T-helper 9 cell (primary cell): ENCODE results near the gene PEX14.

Experiments
- DNase-seq: peaks from one replicate; pipeline ENCODE4 v3.0.0-alpha.2; 2020

Gene PEX14

DNA sequence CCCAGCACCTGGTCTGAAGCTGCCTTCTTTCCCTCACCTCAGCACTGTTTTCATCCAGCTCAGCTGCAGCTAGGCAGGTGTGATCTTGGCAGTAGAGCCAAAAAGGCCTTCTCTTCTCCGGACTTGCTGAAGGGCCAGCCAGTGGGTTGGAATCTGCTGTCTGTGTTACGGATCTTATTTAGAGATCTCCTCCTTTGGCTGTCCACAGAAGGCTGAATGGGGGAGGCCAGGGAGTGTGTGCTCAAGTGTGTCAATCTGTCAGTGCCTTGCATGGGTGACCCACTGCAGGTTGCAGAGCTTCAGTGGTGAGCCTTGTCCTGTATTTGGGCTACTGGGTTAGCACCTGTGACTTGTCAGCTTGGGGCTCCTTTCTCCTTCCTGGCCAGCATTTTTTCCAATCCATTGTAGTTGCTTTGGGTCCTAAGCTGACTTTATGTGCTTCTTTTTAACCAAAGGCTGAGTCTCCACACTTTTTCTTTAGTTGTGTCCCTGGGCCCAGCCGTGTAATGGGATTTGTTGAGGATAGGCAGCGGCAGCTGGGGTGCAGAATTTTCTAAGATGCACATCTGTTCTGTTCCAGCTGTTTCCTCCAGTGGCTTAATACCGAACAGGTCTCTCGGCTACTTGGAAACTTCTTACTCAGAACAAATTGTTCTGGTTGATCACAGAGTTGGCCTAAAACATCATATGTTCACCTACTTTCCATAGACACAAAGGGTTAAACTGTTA, 126.8 kb downstream of the PEX14 start:
- no peak for DNase-seq

- no peak for DNase-seq
These were observed 128.2 kb downstream of the PEX14 start for GRCh38 chr1:10602936-10603335.

DNA sequence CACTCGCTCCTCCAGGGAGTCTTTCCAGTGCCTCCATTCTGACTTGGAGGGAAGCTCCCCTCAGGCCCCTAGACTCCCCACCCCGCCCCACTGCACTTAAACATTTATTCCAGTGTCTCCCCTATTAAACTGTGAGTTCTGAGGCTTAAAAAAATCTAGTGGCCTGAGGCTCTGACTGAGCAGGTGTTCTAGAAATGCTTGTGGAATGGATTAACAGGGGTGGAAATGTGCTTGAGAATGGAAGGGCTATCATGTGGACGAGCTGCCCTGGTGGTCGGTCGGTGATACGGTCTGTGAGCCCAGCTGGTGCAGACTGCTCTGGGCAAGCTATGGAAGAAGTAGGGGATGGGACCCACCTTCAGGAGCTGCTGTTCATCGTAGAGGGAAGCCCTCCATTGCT, 130.2 kb downstream of the PEX14 start:
- no peak for DNase-seq

DNA sequence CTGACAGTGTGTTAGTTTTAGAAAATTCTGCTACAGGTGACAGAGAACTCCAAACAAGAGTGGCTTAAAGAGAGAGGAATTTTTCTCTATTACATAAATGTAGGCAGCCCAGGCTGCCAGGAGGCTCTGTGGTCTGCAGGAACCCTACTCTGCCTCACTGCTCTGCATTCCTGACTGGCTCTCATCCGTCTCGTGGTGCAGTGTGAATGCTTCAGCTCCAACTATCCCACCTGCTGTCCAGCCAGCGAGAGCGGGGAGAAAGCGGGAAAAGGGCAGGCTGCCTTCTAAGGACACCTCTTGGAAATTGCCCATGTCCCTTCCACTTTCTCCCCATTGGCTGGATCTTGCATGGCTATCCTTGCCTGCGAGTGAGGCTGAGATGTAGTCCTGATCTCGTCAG, 131.3 kb downstream of the PEX14 start:
- DNase-seq = no peak

- no peak for DNase-seq
These were observed 132.5 kb downstream of the PEX14 start for GRCh38 chr1:10607228-10607627.

DNA sequence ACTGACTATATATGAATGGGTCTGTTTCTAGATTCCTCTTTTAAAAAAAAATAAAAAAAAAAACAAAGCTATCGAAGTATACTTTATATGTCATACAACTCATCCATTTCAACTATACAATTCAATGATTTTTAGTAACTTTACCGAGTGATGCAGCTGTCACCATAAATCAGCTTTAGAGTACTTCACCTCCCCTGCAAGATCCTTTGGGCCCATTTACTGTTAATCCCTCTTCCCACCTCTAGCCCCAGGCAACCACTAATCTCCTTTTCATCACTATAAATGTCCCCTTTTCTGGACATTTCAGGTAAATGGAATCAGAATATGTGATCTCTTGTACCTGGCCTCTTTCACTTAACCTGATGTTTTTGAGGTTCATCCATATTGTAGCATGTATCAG, 133.9 kb downstream of the PEX14 start:
- DNase-seq = no peak

- no peak for DNase-seq
These were observed 136.3 kb downstream of the PEX14 start for GRCh38 chr1:10610901-10611600.

GRCh38 chr1:10612436-10613160, 137.8 kb downstream of the PEX14 start:
- DNase-seq = no peak

GRCh38 chr1:10613340-10613739, 138.6 kb downstream of the PEX14 start:
- no peak for DNase-seq

DNA sequence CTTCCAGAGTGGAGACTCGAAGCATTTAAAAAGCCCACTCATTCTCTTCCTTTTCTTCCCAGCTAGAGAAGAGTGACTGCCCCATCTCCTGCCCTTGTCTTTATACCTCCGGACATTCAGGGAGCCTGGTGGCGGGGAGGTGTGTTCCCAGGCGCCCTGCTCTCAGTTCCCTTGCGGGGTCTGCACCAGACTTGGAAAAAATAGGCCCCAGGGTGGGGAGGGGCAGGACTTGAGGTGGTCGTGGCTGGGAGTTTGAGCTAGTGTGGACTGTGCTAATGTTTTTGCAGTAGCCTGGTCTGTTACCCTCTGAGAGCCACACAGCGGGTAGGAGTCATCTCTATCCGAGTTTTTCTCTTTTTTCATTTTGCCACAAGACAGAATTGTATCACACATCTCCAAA, 139.1 kb downstream of the PEX14 start:
- DNase-seq = no peak

- DNase-seq = no peak
These were observed 139.9 kb downstream of the PEX14 start for GRCh38 chr1:10614377-10615225.

GRCh38 chr1:10615332-10615731, 140.6 kb downstream of the PEX14 start:
- DNase-seq = no peak

DNA sequence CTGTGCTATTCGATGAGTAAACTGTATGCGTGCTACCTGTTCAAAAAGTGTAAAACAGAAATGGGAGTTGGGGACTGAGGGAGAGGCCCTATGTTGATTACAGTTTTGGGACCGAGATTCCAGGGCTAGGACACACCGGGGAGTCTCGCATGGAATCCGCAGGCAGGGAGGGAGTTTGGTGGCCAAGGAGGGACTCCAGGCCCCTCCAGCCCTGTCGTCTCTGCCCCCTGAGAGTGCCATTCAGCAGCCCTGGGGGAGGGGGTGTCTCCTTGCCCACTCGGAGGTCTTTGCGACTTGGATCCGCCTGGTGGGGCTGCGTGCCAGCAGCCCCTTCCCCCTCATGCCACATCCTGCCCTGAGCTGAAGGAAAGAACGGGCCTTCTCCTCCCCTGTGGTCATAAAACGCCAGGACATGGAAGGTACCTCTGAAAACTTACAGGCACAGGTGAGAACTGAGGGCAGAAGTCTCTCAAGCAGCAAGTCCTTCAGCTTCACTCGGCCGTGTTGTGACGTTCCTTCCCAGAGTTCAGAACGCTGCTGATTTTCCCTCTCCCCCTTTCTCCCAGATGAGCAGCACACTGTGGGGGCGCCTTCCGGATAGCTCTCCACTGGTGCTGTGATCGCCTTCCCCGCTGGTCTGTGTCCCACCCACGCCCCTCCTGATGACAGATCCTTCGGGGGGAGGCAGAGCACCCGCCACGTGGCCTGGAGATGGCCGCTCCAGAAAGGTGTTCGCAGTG, 141.4 kb downstream of the PEX14 start:
- DNase-seq = no peak

DNA sequence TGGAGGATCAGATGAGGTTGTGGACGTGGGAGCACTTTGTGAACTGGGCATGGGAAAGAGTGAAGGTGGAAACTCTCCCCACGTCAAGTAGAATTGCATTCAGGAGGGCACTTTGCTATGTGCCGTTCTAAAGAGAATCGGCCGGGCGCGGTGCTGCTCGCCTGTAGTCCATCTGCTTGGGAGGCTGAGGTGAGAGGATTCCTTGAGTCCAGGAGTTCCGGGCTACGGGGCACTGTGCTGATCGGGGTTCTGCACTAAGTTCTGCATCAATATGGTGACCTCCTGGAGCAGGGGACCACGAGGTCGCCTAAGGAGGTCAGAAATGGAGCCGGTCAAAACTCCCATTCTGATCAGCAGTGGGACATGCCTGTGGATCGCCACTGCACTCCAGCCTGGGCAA, 141.9 kb downstream of the PEX14 start:
- no peak for DNase-seq

DNA sequence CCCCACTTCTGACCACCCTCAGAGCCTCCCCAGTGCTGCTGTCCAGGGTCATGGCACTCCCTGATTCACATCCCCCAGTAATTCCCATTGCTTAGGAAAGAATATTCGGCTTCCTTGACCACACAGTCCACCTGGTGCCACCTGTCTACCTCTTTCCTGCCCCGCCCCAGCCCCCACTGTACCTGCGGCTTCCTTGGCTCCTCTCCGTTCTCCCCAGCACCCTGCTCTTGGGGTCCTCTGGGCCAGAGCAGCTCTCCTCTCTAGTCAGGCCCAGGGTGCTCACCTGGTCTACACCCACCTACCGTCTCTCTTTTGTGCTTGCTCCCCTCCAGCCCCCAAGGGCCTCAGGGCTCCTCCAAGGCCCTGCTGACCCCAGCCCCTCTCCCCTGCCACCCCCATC, 142.6 kb downstream of the PEX14 start:
- DNase-seq = no peak

GRCh38 chr1:10617931-10618885, 143.5 kb downstream of the PEX14 start:
- no peak for DNase-seq

- DNase-seq = no peak
These were observed 146.0 kb downstream of the PEX14 start for GRCh38 chr1:10620776-10621175.

DNA sequence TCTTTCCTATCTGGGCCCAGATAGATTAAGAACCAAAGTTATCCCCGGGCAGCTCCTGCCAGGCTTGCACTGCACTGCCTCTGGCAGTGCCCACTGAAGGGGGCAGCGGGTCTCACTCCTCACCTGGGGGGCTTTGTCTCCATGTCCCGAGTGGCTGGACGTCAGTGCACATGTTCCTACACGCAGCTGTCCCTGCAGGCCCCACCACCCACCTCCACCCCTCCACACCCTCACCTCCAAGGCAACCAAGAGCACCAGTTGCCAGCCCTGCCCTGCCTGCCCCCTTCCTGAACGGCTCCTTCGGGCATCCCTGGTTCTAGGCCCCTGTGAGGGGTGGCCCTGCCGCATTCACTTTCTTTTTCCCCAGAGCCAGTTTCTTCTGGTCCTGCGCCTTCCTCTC, 147.2 kb downstream of the PEX14 start:
- no peak for DNase-seq

DNA sequence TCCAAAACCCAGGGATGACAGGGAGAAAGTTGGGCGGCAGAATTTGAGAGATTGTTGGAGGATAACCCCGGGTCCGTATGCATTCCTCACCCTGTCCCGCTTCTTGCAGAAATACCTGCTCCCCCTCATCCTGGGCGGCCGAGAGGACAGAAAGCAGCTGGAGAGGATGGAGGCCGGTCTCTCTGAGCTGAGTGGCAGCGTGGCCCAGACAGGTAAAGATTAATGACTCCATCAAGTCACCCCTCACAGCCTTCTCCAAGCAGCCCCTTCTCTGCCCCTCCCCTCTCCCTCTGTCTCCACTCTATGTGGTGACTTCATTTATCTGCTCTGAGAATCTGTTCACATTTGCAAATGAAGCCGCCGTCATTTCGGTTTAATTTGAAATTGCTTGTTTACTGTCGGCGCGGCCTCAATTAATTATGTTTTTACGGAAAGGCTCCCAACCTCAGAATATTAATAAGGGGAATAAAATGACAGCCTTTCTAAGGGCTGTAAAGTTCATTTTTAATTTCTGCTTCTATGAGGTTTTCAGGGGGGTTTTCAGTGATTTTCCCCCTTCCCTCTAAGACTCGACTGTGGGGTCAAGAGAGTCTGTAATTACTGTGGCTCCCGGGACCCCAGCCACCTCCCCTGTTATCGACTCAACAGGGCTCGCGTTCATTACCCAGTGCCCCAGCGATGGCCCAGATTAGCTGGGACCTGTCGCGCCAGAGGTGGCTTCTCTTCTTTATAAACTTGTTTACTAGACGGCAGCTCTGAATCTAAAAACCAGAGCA, 148.3 kb downstream of the PEX14 start:
- no peak for DNase-seq

DNA sequence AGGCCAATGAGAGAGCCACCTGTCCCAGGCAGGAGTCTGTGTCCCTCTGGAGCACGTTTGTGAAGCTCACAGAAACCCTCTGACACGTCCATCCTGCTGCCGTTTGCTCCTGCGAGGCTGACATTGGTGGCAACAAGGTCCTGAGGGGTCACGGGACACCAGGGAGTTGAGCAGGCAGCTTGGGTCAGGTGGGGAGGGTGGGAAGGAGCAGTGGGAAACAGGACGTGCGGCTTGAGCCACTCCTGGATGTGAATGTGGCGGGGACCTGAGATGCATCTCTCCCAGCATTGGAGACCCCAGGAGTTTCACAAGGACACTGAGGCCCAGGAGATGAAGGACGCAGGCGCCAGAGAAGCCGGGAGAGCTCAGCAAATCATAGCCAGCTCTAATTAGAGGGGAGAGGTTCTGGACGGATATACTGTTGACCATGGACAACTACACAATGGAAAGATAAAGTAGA, 149.0 kb downstream of the PEX14 start:
- no peak for DNase-seq
